Brain microvascular endothelial cell (primary cell): Measurements from ENCODE around the gene GTF3C2.

Experiments
- DNase-seq: peaks from one replicate; pipeline ENCODE4 v3.0.0-alpha.2; 2020
- H3K27ac ChIP-seq: fragments of 250-450 bp; sonication (Bioruptor Pico); 2 replicates; pipeline ENCODE4 v1.5.1; 2020; ENCODE audit warnings: mild to moderate bottlenecking, moderate library complexity
- H3K27me3 ChIP-seq: fragments of 250-450 bp; sonication (Bioruptor Pico); replicated peaks from 2 replicates; pipeline ENCODE4 v1.5.1; 2020; ENCODE audit warnings: mild to moderate bottlenecking
- H3K36me3 ChIP-seq: fragments of 250-450 bp; sonication (Bioruptor Pico); replicated peaks from 2 replicates; pipeline ENCODE4 v1.5.1; 2020; ENCODE audit warnings: mild to moderate bottlenecking
- H3K4me3 ChIP-seq: 2 replicates; pipeline ENCODE4 v1.5.1; 2011; ENCODE audit warnings: low read depth, mild to moderate bottlenecking, control low read depth, low read length, moderate library complexity
- CTCF ChIP-seq: IDR thresholded peaks from 2 replicates; pipeline ENCODE4 v1.5.1; 2011; ENCODE audit warnings: low read depth, mild to moderate bottlenecking, moderate library complexity, low read length, control low read depth, inconsistent platforms; ENCODE audit errors: missing control alignments
- in situ Hi-C: cut with HindIII; loops from 2 replicates; pipeline ENCODE4 v1.10.0; 2017; ENCODE audit warnings: low sequenced_read_pairs, low pct_ligation_motif_present

GTF3C2 gene

DNA sequence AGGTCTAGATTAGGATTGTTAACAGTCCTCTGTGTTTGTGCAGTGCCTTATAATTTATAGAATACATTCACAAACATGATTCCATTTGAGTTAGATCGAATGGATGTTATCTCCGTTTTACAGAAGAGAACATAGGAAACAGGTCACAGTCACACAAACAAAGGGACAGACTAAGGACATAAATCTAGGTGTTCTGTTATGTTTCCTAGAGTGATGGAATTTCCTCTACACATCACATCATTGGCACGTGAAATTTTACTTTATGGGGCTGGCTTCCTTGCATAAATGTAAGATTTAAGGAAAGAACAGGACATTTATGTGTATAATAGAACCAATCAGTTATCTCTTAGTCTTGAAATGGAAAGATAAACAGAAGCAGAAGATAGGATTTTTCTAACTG is 68.0 kb downstream of the GTF3C2 start:
- no peak for TF ChIP-seq CTCF
- in situ Hi-C loops = loop anchor here (25.0 kb wide), 1 partner anchor 176 kb away; the partner anchor contains the start of genes ABHD1 and CGREF1
- Histone ChIP-seq H3K27ac (no peak overlapping the region), H3K27me3 (peaks cover 21% of the 10 kb centered on the region), H3K36me3 (no peaks in the 10 kb centered on the region), H3K4me3 (no peak overlapping the region)
- no peak for DNase-seq

- H3K4me3 ChIP-seq = no peak overlapping the region
- no peak for TF ChIP-seq CTCF
- no peaks in the 10 kb centered on the region for H3K36me3 ChIP-seq
- no peak for DNase-seq
- H3K27me3 ChIP-seq = peaks cover 18% of the 10 kb centered on the region
- in situ Hi-C loops = loop anchor here (25.0 kb wide), 1 partner anchor 173 kb away; the partner anchor contains the start of genes ABHD1 and CGREF1
- no peak overlapping the region for H3K27ac ChIP-seq
These were observed 71.1 kb downstream of the GTF3C2 start for GRCh38 chr2:27285481-27285880.

- H3K4me3 ChIP-seq = no peak overlapping the region
- H3K27ac ChIP-seq = no peak overlapping the region
- TF ChIP-seq CTCF = no peak
- in situ Hi-C loops = loop anchor here (25.0 kb wide), 1 partner anchor 173 kb away; the partner anchor contains the start of genes ABHD1 and CGREF1
- H3K27me3 ChIP-seq = peaks cover 18% of the 10 kb centered on the region
- DNase-seq = no peak
- H3K36me3 ChIP-seq = no peaks in the 10 kb centered on the region
These were observed 71.6 kb downstream of the GTF3C2 start for GRCh38 chr2:27284996-27285395.

- peaks cover 18% of the 10 kb centered on the region for H3K27me3 ChIP-seq
- no peak overlapping the region for H3K27ac ChIP-seq
- H3K4me3 ChIP-seq = no peak overlapping the region
- TF ChIP-seq CTCF = no peak
- DNase-seq = no peak
- H3K36me3 ChIP-seq = no peaks in the 10 kb centered on the region
- in situ Hi-C loops = loop anchor here (25.0 kb wide), 1 partner anchor 171 kb away; the partner anchor contains the start of genes ABHD1 and CGREF1
These were observed 73.7 kb downstream of the GTF3C2 start for GRCh38 chr2:27282892-27283291.

GRCh38 chr2:27281855-27282559 is 74.6 kb downstream of the GTF3C2 start, which contains the start of gene TRIM54:
TRIM54 (plus strand) TSS chr2:27282429; CDS start chr2:27282732, 303 bp downstream.
- Histone ChIP-seq H3K27me3 (peaks cover 18% of the 10 kb centered on the region), H3K4me3 (no peak within 1 kb of the TSS), H3K36me3 (no peaks in the 10 kb centered on the region), H3K27ac (no peak within 1 kb of the TSS)
- DNase-seq = no peak
- in situ Hi-C loops = loop anchor here (25.0 kb wide), 1 partner anchor 170 kb away; the partner anchor contains the start of genes ABHD1 and CGREF1
- TF ChIP-seq CTCF = no peak
